ENCODE results near the gene GABRD. TPM values are rescaled to one million over a fixed set of nuclear protein-coding genes. Genes with fewer than 3 reads are reported as not detected.

Gene GABRD
- total and polyA plus RNA-seq, 2 experiments from 2014 or later = 2.1 to 5.1 TPM

DNA sequence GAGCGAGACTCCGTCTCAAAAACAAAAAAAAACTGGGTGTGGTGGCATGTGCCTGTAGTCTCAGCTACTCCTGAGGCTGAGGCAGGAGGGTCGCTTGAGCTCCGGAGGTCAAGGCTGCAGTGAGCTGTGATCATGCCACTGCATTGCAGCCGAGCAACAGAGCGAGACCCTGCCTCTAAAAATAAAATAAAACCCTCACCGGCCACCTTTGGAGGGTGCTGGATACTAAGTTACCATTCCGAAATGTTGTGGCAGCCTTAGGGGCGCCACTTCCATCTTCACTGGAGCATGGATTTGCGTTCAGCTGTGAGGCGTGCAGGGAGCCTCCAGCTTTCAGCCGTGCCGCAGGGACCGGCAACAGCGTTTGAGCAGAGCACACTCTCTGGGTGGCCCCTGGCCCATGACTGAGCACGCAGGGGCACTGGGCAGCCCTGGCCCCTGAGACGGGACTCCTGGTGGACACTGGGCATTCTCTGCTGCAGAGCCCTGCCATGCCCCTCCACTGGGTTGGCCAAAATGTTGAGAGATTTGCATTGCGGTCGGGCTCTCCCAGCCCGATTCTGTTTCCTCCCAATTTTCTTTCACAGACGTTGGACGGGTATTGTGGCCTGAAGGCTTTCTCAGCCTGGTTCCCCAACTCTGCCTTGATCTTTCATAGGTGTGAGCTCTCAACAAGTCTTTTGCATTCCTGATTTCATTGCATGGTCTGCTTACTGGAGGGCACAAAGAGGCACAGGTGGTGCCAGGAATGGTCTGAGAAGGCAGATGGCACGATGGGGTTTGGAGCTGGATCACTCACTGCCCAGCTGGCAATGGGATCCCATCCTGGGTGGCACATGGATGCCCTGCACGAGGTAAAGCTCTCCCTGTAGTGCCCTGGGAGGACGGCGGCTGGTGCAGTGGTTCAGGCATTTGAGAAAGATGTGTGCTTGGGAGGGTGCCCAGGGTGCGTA is 9.8 kb upstream of the GABRD start (continued):
- TF ChIP-seq, protein P1, sequence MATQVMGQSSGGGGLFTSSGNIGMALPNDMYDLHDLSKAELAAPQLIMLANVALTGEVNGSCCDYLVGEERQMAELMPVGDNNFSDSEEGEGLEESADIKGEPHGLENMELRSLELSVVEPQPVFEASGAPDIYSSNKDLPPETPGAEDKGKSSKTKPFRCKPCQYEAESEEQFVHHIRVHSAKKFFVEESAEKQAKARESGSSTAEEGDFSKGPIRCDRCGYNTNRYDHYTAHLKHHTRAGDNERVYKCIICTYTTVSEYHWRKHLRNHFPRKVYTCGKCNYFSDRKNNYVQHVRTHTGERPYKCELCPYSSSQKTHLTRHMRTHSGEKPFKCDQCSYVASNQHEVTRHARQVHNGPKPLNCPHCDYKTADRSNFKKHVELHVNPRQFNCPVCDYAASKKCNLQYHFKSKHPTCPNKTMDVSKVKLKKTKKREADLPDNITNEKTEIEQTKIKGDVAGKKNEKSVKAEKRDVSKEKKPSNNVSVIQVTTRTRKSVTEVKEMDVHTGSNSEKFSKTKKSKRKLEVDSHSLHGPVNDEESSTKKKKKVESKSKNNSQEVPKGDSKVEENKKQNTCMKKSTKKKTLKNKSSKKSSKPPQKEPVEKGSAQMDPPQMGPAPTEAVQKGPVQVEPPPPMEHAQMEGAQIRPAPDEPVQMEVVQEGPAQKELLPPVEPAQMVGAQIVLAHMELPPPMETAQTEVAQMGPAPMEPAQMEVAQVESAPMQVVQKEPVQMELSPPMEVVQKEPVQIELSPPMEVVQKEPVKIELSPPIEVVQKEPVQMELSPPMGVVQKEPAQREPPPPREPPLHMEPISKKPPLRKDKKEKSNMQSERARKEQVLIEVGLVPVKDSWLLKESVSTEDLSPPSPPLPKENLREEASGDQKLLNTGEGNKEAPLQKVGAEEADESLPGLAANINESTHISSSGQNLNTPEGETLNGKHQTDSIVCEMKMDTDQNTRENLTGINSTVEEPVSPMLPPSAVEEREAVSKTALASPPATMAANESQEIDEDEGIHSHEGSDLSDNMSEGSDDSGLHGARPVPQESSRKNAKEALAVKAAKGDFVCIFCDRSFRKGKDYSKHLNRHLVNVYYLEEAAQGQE (IDR thresholded peaks at IDR 0.05; ENCODE audit: unreplicated experiment) = no peak
- TF ChIP-seq ZNF114 (CRISPR knock-in tag; IDR thresholded peaks at IDR 0.05) (no peak), JUNB (IDR thresholded peaks at IDR 0.05; ENCODE audit: unreplicated experiment) (no peak), STAT1 (IDR thresholded peaks at IDR 0.05; ENCODE audit: unreplicated experiment) (no peak)
- TF ChIP-seq, protein P2, sequence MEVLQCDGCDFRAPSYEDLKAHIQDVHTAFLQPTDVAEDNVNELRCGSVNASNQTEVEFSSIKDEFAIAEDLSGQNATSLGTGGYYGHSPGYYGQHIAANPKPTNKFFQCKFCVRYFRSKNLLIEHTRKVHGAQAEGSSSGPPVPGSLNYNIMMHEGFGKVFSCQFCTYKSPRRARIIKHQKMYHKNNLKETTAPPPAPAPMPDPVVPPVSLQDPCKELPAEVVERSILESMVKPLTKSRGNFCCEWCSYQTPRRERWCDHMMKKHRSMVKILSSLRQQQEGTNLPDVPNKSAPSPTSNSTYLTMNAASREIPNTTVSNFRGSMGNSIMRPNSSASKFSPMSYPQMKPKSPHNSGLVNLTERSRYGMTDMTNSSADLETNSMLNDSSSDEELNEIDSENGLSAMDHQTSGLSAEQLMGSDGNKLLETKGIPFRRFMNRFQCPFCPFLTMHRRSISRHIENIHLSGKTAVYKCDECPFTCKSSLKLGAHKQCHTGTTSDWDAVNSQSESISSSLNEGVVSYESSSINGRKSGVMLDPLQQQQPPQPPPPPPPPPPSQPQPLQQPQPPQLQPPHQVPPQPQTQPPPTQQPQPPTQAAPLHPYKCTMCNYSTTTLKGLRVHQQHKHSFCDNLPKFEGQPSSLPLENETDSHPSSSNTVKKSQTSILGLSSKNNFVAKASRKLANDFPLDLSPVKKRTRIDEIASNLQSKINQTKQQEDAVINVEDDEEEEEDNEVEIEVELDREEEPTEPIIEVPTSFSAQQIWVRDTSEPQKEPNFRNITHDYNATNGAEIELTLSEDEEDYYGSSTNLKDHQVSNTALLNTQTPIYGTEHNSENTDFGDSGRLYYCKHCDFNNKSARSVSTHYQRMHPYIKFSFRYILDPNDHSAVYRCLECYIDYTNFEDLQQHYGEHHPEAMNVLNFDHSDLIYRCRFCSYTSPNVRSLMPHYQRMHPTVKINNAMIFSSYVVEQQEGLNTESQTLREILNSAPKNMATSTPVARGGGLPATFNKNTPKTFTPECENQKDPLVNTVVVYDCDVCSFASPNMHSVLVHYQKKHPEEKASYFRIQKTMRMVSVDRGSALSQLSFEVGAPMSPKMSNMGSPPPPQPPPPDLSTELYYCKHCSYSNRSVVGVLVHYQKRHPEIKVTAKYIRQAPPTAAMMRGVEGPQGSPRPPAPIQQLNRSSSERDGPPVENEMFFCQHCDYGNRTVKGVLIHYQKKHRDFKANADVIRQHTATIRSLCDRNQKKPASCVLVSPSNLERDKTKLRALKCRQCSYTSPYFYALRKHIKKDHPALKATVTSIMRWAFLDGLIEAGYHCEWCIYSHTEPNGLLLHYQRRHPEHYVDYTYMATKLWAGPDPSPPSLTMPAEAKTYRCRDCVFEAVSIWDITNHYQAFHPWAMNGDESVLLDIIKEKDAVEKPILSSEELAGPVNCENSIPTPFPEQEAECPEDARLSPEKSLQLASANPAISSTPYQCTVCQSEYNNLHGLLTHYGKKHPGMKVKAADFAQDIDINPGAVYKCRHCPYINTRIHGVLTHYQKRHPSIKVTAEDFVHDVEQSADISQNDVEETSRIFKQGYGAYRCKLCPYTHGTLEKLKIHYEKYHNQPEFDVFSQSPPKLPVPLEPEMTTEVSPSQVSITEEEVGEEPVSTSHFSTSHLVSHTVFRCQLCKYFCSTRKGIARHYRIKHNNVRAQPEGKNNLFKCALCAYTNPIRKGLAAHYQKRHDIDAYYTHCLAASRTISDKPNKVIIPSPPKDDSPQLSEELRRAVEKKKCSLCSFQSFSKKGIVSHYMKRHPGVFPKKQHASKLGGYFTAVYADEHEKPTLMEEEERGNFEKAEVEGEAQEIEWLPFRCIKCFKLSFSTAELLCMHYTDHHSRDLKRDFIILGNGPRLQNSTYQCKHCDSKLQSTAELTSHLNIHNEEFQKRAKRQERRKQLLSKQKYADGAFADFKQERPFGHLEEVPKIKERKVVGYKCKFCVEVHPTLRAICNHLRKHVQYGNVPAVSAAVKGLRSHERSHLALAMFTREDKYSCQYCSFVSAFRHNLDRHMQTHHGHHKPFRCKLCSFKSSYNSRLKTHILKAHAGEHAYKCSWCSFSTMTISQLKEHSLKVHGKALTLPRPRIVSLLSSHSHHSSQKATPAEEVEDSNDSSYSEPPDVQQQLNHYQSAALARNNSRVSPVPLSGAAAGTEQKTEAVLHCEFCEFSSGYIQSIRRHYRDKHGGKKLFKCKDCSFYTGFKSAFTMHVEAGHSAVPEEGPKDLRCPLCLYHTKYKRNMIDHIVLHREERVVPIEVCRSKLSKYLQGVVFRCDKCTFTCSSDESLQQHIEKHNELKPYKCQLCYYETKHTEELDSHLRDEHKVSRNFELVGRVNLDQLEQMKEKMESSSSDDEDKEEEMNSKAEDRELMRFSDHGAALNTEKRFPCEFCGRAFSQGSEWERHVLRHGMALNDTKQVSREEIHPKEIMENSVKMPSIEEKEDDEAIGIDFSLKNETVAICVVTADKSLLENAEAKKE (CRISPR knock-in tag; IDR thresholded peaks at IDR 0.05) = no peak
